Muscle layer of colon (tissue), 2 donors: Measurements from ENCODE around the gene MITF.

Experiments used
- H3K27ac ChIP-seq: one replicate; pipeline ENCODE4 v1.7.0; 2013; ENCODE audit warnings: low read depth, mild to moderate bottlenecking, low read length, moderate library complexity
- H3K27me3 ChIP-seq, 2 donors: one replicate each; pipeline ENCODE4 v1.7.0; 2013; ENCODE audit warnings: low read length in 2 of 2, mild to moderate bottlenecking in 2 of 2; ENCODE audit not compliant: insufficient read depth in 2 of 2, control insufficient read depth in 1 of 2
- H3K36me3 ChIP-seq: one replicate; pipeline ENCODE4 v1.7.0; 2013; ENCODE audit warnings: mild to moderate bottlenecking, low read length; ENCODE audit not compliant: insufficient read depth
- H3K4me1 ChIP-seq: one replicate; pipeline ENCODE4 v1.7.0; 2013; ENCODE audit warnings: mild to moderate bottlenecking, low read length; ENCODE audit not compliant: insufficient read depth
- H3K4me3 ChIP-seq, 2 donors: one replicate each; pipeline ENCODE4 v1.7.0; 2013; ENCODE audit warnings: low read length in 2 of 2, low read depth in 1 of 2, mild to moderate bottlenecking in 1 of 2, moderate library complexity in 1 of 2
- H3K9ac ChIP-seq: one replicate; pipeline ENCODE4 v1.7.0; 2013; ENCODE audit warnings: low read length
- H3K9me3 ChIP-seq: one replicate; pipeline ENCODE4 v1.7.0; 2013; ENCODE audit warnings: mild to moderate bottlenecking, low read length
- donor health status: abdominal sarcoma.
- donor health status: Adenocarcinoma of cecum.

The MITF gene

GRCh38 chr3:69882560-69882959 lies 143.3 kb downstream of the MITF start:
- Histone ChIP-seq H3K9me3 (no peaks in the 10 kb centered on the region), H3K9ac (no peak overlapping the region), H3K4me1 (peaks cover 9% of the 10 kb centered on the region), H3K36me3 (no peaks in the 10 kb centered on the region), H3K27me3 (no peaks in the 10 kb centered on the region), H3K27ac (no peak overlapping the region), H3K4me3 (no peak overlapping the region)

- H3K4me3 ChIP-seq, result no peak overlapping the region
- no peak overlapping the region for H3K9ac ChIP-seq
- H3K9me3 ChIP-seq, result no peaks in the 10 kb centered on the region
- H3K4me1 ChIP-seq, result peaks cover 24% of the 10 kb centered on the region
- H3K27me3 ChIP-seq, result no peaks in the 10 kb centered on the region
- no peaks in the 10 kb centered on the region for H3K36me3 ChIP-seq
- H3K27ac ChIP-seq, result no peak overlapping the region
Observed at GRCh38 chr3:69888040-69888942, 149.0 kb downstream of the MITF start.

- Histone ChIP-seq H3K4me1 (peaks cover 24% of the 10 kb centered on the region), H3K27me3 (no peaks in the 10 kb centered on the region), H3K36me3 (no peaks in the 10 kb centered on the region), H3K9me3 (no peaks in the 10 kb centered on the region), H3K9ac (no peak overlapping the region), H3K27ac (no peak overlapping the region), H3K4me3 (no peak overlapping the region)
Observed at GRCh38 chr3:69888943-69889315, 149.7 kb downstream of the MITF start.

- H3K9me3 ChIP-seq, result no peaks in the 10 kb centered on the region
- peaks cover 24% of the 10 kb centered on the region for H3K4me1 ChIP-seq
Observed at GRCh38 chr3:69890084-69890483, 150.8 kb downstream of the MITF start.

GRCh38 chr3:69890691-69891090 lies 151.4 kb downstream of the MITF start:
- H3K27ac ChIP-seq, result no peak overlapping the region
- peaks cover 24% of the 10 kb centered on the region for H3K4me1 ChIP-seq
- H3K27me3 ChIP-seq, result no peaks in the 10 kb centered on the region

More at GRCh38 chr3:69890084-69890483, 150.8 kb downstream of the MITF start:
- no peaks in the 10 kb centered on the region for H3K36me3 ChIP-seq
- H3K9ac ChIP-seq, result no peak overlapping the region
- H3K27me3 ChIP-seq, result no peaks in the 10 kb centered on the region
- no peak overlapping the region for H3K4me3 ChIP-seq
- H3K27ac ChIP-seq, result no peak overlapping the region

GRCh38 chr3:69892706-69893105 lies 153.4 kb downstream of the MITF start:
- no peak overlapping the region for H3K4me3 ChIP-seq
- H3K27ac ChIP-seq, result no peak overlapping the region
- no peaks in the 10 kb centered on the region for H3K36me3 ChIP-seq
- H3K27me3 ChIP-seq, result no peaks in the 10 kb centered on the region
- peaks cover 14% of the 10 kb centered on the region for H3K4me1 ChIP-seq
- H3K9me3 ChIP-seq, result no peaks in the 10 kb centered on the region
- H3K9ac ChIP-seq, result no peak overlapping the region

More at GRCh38 chr3:69890691-69891090, 151.4 kb downstream of the MITF start:
- H3K4me3 ChIP-seq, result no peak overlapping the region
- no peaks in the 10 kb centered on the region for H3K9me3 ChIP-seq
- no peaks in the 10 kb centered on the region for H3K36me3 ChIP-seq
- no peak overlapping the region for H3K9ac ChIP-seq

GRCh38 chr3:69893274-69893673 lies 154.0 kb downstream of the MITF start:
- Histone ChIP-seq H3K4me1 (peaks cover 10% of the 10 kb centered on the region), H3K9ac (no peak overlapping the region), H3K9me3 (no peaks in the 10 kb centered on the region), H3K27ac (no peak overlapping the region), H3K4me3 (no peak overlapping the region), H3K36me3 (no peaks in the 10 kb centered on the region), H3K27me3 (no peaks in the 10 kb centered on the region)

- Histone ChIP-seq H3K27me3 (no peaks in the 10 kb centered on the region), H3K9ac (no peak overlapping the region), H3K36me3 (no peaks in the 10 kb centered on the region), H3K27ac (no peak overlapping the region), H3K9me3 (no peaks in the 10 kb centered on the region), H3K4me3 (no peak overlapping the region), H3K4me1 (no peaks in the 10 kb centered on the region)
Observed at GRCh38 chr3:69896095-69896494, 156.8 kb downstream of the MITF start.

- Histone ChIP-seq H3K27ac (no peak overlapping the region), H3K9me3 (no peaks in the 10 kb centered on the region), H3K9ac (no peak overlapping the region), H3K4me1 (peaks cover 11% of the 10 kb centered on the region), H3K27me3 (no peaks in the 10 kb centered on the region), H3K4me3 (no peak overlapping the region), H3K36me3 (no peaks in the 10 kb centered on the region)
Observed at GRCh38 chr3:69900331-69900730, 161.1 kb downstream of the MITF start.

- Histone ChIP-seq H3K4me1 (peaks cover 18% of the 10 kb centered on the region), H3K36me3 (no peaks in the 10 kb centered on the region), H3K9ac (no peak overlapping the region), H3K27ac (no peak overlapping the region), H3K4me3 (no peak overlapping the region), H3K9me3 (no peaks in the 10 kb centered on the region), H3K27me3 (no peaks in the 10 kb centered on the region)
Observed at GRCh38 chr3:69901802-69902201, 162.5 kb downstream of the MITF start.

GRCh38 chr3:69902386-69902785 lies 163.1 kb downstream of the MITF start:
- H3K27ac ChIP-seq, result no peak overlapping the region
- no peak overlapping the region for H3K4me3 ChIP-seq
- H3K36me3 ChIP-seq, result no peaks in the 10 kb centered on the region
- H3K4me1 ChIP-seq, result peaks cover 23% of the 10 kb centered on the region
- H3K9ac ChIP-seq, result no peak overlapping the region
- no peaks in the 10 kb centered on the region for H3K9me3 ChIP-seq
- H3K27me3 ChIP-seq, result no peaks in the 10 kb centered on the region
